ENCODE measurements around the gene GALNT18. TPM values are rescaled to one million over a fixed set of nuclear protein-coding genes. Genes with fewer than 3 reads are reported as not detected.

The GALNT18 gene
- total RNA-seq, 2 experiments from 2014 or later = not detected

DNA sequence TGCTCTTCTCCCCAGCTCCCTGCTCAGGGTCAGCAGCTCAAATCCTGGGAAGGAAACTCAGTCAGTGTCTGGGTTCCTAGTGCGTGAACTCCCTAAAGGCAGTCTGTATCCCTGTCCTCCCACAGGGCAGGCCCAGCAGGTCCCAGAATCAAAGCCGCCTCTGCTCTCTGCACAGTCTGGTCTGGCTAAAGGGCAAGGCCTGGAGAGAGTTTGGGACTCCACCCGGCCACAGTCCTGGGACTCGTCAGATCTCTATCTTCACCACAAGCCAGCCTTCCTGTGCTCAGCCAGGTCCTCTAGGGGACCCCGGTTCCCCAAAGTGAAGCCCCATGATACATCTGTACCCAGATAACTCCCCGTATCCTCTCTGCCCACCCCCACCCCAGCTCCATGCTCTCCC is 212.6 kb downstream of the GALNT18 start:
- Histone ChIP-seq H3K36me3 (ENCODE audit: insufficient read depth, low read length) (no peaks in the 10 kb centered on the region), H3K79me2 (ENCODE audit: insufficient read depth, low read depth, low read length) (no peaks in the 10 kb centered on the region), H2AFZ (ENCODE audit: low read length) (no peak overlapping the region), H3K4me3 (ENCODE audit: low read depth, low read length, poor library complexity, severe bottlenecking) (no peak overlapping the region), H3K4me2 (ENCODE audit: low read length) (no peak overlapping the region), H3K9me3 (ENCODE audit: low read length) (no peaks in the 10 kb centered on the region), H3K9me2 (ENCODE audit: insufficient read depth, low read length) (no peaks in the 10 kb centered on the region), H3K27ac (ENCODE audit: low read depth, low read length, poor library complexity, severe bottlenecking) (no peak overlapping the region), H4K20me1 (ENCODE audit: insufficient read depth, low read length) (no peaks in the 10 kb centered on the region), H3K4me1 (ENCODE audit: insufficient read depth, low read length, poor library complexity, severe bottlenecking) (no peaks in the 10 kb centered on the region)
- ChIA-PET POLR2A (no interaction called here), CTCF (ENCODE audit: unreplicated experiment) (no interaction called here)
- TF ChIP-seq, protein P1, sequence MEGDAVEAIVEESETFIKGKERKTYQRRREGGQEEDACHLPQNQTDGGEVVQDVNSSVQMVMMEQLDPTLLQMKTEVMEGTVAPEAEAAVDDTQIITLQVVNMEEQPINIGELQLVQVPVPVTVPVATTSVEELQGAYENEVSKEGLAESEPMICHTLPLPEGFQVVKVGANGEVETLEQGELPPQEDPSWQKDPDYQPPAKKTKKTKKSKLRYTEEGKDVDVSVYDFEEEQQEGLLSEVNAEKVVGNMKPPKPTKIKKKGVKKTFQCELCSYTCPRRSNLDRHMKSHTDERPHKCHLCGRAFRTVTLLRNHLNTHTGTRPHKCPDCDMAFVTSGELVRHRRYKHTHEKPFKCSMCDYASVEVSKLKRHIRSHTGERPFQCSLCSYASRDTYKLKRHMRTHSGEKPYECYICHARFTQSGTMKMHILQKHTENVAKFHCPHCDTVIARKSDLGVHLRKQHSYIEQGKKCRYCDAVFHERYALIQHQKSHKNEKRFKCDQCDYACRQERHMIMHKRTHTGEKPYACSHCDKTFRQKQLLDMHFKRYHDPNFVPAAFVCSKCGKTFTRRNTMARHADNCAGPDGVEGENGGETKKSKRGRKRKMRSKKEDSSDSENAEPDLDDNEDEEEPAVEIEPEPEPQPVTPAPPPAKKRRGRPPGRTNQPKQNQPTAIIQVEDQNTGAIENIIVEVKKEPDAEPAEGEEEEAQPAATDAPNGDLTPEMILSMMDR (conservative IDR thresholded peaks at IDR 0.05; ENCODE audit: low read length) = no peak
- intact Hi-C loops (cut with micrococcal nuclease; ENCODE audit: unreplicated experiment) = no loop called here
- no peak for DNase-seq (ENCODE audit: low spot score)
- BruUV-seq (replicated peaks) = no TSS peak

DNA sequence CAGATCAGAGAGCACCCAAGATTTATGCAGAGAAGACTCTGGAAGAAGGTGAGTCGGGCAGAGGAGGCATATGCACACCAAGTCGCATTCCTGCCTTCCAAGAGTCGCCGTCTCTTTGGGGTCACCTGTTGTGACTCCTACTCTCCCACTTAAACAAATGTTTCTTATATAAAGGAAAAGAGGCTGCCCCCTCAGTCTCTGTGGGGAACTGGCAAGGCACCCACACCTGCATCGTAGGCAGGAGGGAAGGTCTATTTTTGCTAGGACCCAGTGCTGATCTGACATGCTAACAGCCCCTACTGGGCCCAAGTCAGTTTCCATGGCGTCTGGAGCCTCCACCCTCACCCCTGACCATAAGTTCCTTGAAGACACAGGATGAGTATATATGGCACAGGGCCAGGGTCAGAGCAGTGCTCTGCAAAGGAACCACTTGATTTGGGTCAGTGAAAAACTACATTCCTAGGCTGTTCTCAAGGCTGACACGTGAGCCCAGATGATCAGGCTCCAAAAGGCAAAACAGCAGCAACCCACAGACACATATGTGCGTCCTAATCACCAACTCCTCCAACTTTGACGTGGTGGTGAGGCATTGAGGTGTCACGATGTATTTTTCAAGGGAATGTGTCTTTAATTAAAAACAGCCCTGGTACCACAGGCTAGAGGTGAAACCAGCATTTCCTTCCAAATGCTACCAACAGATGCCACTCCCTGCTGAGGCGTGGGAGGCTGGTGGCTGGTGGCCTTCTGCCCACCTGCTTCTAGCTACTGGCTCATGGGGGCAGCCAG is 213.2 kb downstream of the GALNT18 start:
- H3K79me2 ChIP-seq (ENCODE audit: insufficient read depth, low read depth, low read length) = no peaks in the 10 kb centered on the region
- intact Hi-C loops (cut with micrococcal nuclease; ENCODE audit: unreplicated experiment) = no loop called here
- no peak overlapping the region for H3K27ac ChIP-seq (ENCODE audit: low read depth, low read length, poor library complexity, severe bottlenecking)
- H3K9me3 ChIP-seq (ENCODE audit: low read length) = no peaks in the 10 kb centered on the region
- no peaks in the 10 kb centered on the region for H3K4me1 ChIP-seq (ENCODE audit: insufficient read depth, low read length, poor library complexity, severe bottlenecking)
- POLR2A ChIA-PET = no interaction called here
- no peaks in the 10 kb centered on the region for H3K9me2 ChIP-seq (ENCODE audit: insufficient read depth, low read length)
- TF ChIP-seq, protein P1 (conservative IDR thresholded peaks at IDR 0.05; ENCODE audit: low read length) = no peak
- TF ChIP-seq EZH2phosphoT487 (IDR thresholded peaks at IDR 0.05; ENCODE audit: borderline replicate concordance, low read depth, low read length) = no peak
- BruUV-seq (replicated peaks) = no TSS peak
- CTCF ChIA-PET (ENCODE audit: unreplicated experiment) = no interaction called here
- H4K20me1 ChIP-seq (ENCODE audit: insufficient read depth, low read length) = no peaks in the 10 kb centered on the region
- no peak overlapping the region for H3K4me3 ChIP-seq (ENCODE audit: low read depth, low read length, poor library complexity, severe bottlenecking)
- DNase-seq (ENCODE audit: low spot score) = no peak
- no peaks in the 10 kb centered on the region for H3K36me3 ChIP-seq (ENCODE audit: insufficient read depth, low read length)
- H2AFZ ChIP-seq (ENCODE audit: low read length) = no peak overlapping the region
- H3K4me2 ChIP-seq (ENCODE audit: low read length) = no peak overlapping the region

DNA sequence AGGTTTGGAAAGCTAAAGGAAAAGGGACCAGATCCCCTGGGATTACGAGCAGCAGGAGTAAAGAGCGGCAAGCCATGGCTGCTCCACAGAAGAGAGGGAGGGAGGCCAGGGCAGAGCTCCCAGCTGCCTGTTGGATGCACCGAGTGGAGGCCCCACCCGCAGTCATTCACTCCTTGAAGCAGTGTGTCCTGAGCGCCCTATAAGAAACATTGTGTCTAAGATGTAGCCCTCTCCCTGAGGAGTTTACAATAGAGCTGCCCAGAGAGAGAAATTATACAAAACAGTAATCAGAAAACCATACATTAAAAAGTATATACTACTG is 214.1 kb downstream of the GALNT18 start:
- BruUV-seq (replicated peaks) = no TSS peak
- H3K9me3 ChIP-seq (ENCODE audit: low read length) = no peaks in the 10 kb centered on the region
- H3K27ac ChIP-seq (ENCODE audit: low read depth, low read length, poor library complexity, severe bottlenecking) = no peak overlapping the region
- H3K4me2 ChIP-seq (ENCODE audit: low read length) = no peak overlapping the region
- H3K36me3 ChIP-seq (ENCODE audit: insufficient read depth, low read length) = no peaks in the 10 kb centered on the region
- intact Hi-C loops (cut with micrococcal nuclease; ENCODE audit: unreplicated experiment) = no loop called here
- H3K4me3 ChIP-seq (ENCODE audit: low read depth, low read length, poor library complexity, severe bottlenecking) = no peak overlapping the region
- ChIA-PET POLR2A (no interaction called here), CTCF (ENCODE audit: unreplicated experiment) (no interaction called here)
- H3K79me2 ChIP-seq (ENCODE audit: insufficient read depth, low read depth, low read length) = no peaks in the 10 kb centered on the region
- no peak for TF ChIP-seq EZH2phosphoT487 (IDR thresholded peaks at IDR 0.05; ENCODE audit: borderline replicate concordance, low read depth, low read length)
- TF ChIP-seq, protein P1 (conservative IDR thresholded peaks at IDR 0.05; ENCODE audit: low read length) = no peak
- DNase-seq (ENCODE audit: low spot score) = no peak
- no peak overlapping the region for H2AFZ ChIP-seq (ENCODE audit: low read length)
- H4K20me1 ChIP-seq (ENCODE audit: insufficient read depth, low read length) = no peaks in the 10 kb centered on the region
- no peaks in the 10 kb centered on the region for H3K4me1 ChIP-seq (ENCODE audit: insufficient read depth, low read length, poor library complexity, severe bottlenecking)
- H3K9me2 ChIP-seq (ENCODE audit: insufficient read depth, low read length) = no peaks in the 10 kb centered on the region

Measured in OCI-LY7 (cell line).